Neuronal stem cell (in vitro differentiated cells): ENCODE measurements around the gene CT47A1.

ENCODE experiments used
- DNase-seq: peaks from one replicate; pipeline ENCODE4 v3.0.0-alpha.2; 2013; ENCODE audit warnings: low spot score
- H2AFZ ChIP-seq: one replicate; pipeline ENCODE4 v1.6.1; 2013; ENCODE audit warnings: mild to moderate bottlenecking, low read length, inconsistent platforms
- H2AK5ac ChIP-seq: 2 replicates; pipeline ENCODE4 v1.6.1; 2013; ENCODE audit warnings: low read depth, mild to moderate bottlenecking, inconsistent platforms, low read length, moderate library complexity, mixed read lengths
- H2BK120ac ChIP-seq: 2 replicates; pipeline ENCODE4 v1.6.1; 2013; ENCODE audit warnings: low read depth, mild to moderate bottlenecking, inconsistent platforms, low read length, moderate library complexity, mixed read lengths
- H2BK12ac ChIP-seq: one replicate; pipeline ENCODE4 v1.6.1; 2013; ENCODE audit warnings: low read length, inconsistent platforms
- H2BK15ac ChIP-seq: 2 replicates; pipeline ENCODE4 v1.6.1; 2013; ENCODE audit warnings: mild to moderate bottlenecking, low read length, inconsistent platforms, mixed read lengths
- H2BK5ac ChIP-seq: one replicate; pipeline ENCODE4 v1.6.1; 2013; ENCODE audit warnings: inconsistent platforms, mild to moderate bottlenecking, low read length, moderate library complexity
- H3K14ac ChIP-seq: one replicate; pipeline ENCODE4 v1.6.1; 2013; ENCODE audit warnings: low read length, inconsistent platforms
- H3K18ac ChIP-seq: 2 replicates; pipeline ENCODE4 v1.6.1; 2013; ENCODE audit warnings: low read length, inconsistent platforms
- H3K23ac ChIP-seq: 2 replicates; pipeline ENCODE4 v1.6.1; 2013; ENCODE audit warnings: low read depth, mild to moderate bottlenecking, mixed read lengths, low read length, inconsistent platforms; ENCODE audit not compliant: poor library complexity
- H3K27ac ChIP-seq: replicated peaks from 3 replicates; pipeline ENCODE4 v1.5.1; 2013; ENCODE audit warnings: low read length, inconsistent platforms
- H3K27me3 ChIP-seq, 3 experiments: 2 replicates each; pipeline ENCODE4 v1.6.1; 2013; ENCODE audit warnings: low read length in 3 of 3, mild to moderate bottlenecking in 2 of 3, inconsistent platforms in 1 of 3, low read depth in 1 of 3, mixed read lengths in 1 of 3, moderate library complexity in 1 of 3; ENCODE audit not compliant: control insufficient read depth in 3 of 3, insufficient read depth in 3 of 3
- H3K36me3 ChIP-seq, 2 donors: replicated peaks in 1 of 2; 2 replicates each; pipeline ENCODE4 v1.6.1; 2013; ENCODE audit warnings: low read length in 2 of 2; ENCODE audit not compliant: control insufficient read depth in 2 of 2, insufficient read depth in 2 of 2
- H3K4ac ChIP-seq: 2 replicates; pipeline ENCODE4 v1.6.1; 2013; ENCODE audit warnings: inconsistent platforms, mild to moderate bottlenecking, low read length, moderate library complexity
- H3K4me1 ChIP-seq, 2 donors: 1 replicate in 1 of 2; 2 replicates in 1 of 2; pipeline ENCODE4 v1.6.1; 2013; ENCODE audit warnings: low read length in 2 of 2, low read depth in 1 of 2; ENCODE audit not compliant: control insufficient read depth in 2 of 2, insufficient read depth in 1 of 2
- H3K4me2 ChIP-seq: one replicate; pipeline ENCODE4 v1.6.1; 2013; ENCODE audit warnings: mild to moderate bottlenecking, low read length, inconsistent platforms; ENCODE audit not compliant: insufficient read depth, poor library complexity, severe bottlenecking
- H3K4me3 ChIP-seq, 2 donors: 2 replicates each; pipeline ENCODE4 v1.5.1; 2013; ENCODE audit warnings: low read length in 2 of 2, mild to moderate bottlenecking in 2 of 2, inconsistent platforms in 1 of 2, moderate library complexity in 1 of 2
- H3K79me1 ChIP-seq: one replicate; pipeline ENCODE4 v1.6.1; 2013; ENCODE audit warnings: low read depth, mild to moderate bottlenecking, inconsistent platforms, low read length, moderate library complexity
- H3K9ac ChIP-seq: one replicate; pipeline ENCODE4 v1.6.1; 2013; ENCODE audit warnings: mild to moderate bottlenecking, low read depth, low read length, inconsistent platforms; ENCODE audit not compliant: poor library complexity
- H3K9me3 ChIP-seq, 2 donors: replicated peaks in 1 of 2; 2 replicates each; pipeline versions ENCODE3 to v1.6.1; 2013; ENCODE audit warnings: low read length in 2 of 2, mild to moderate bottlenecking in 2 of 2, inconsistent platforms in 1 of 2, low read depth in 1 of 2, mixed read lengths in 1 of 2, moderate library complexity in 1 of 2; ENCODE audit not compliant: control insufficient read depth in 2 of 2, insufficient read depth in 1 of 2
- H4K8ac ChIP-seq: one replicate; pipeline ENCODE4 v1.6.1; 2013; ENCODE audit warnings: low read depth, mild to moderate bottlenecking, inconsistent platforms, low read length, moderate library complexity
- H4K91ac ChIP-seq: one replicate; pipeline ENCODE4 v1.6.1; 2013; ENCODE audit warnings: low read length, low read depth, mild to moderate bottlenecking, inconsistent platforms; ENCODE audit not compliant: poor library complexity
- WGBS, 2 donors: extraction: QIAGEN DNeasy Blood & Tissue Kit; methylation state at CpG; one replicate each; pipeline ENCODE4 v1.1.7; 2013; ENCODE audit warnings: missing lambda C conversion rate in 2 of 2, mixed read lengths in 1 of 2; ENCODE audit not compliant: insufficient read length in 2 of 2, insufficient replicate concordance in 1 of 2; ENCODE audit errors: extremely low coverage in 2 of 2; 5-methylcytosine and 5-hydroxymethylcytosine counted together

The CT47A1 gene

DNA sequence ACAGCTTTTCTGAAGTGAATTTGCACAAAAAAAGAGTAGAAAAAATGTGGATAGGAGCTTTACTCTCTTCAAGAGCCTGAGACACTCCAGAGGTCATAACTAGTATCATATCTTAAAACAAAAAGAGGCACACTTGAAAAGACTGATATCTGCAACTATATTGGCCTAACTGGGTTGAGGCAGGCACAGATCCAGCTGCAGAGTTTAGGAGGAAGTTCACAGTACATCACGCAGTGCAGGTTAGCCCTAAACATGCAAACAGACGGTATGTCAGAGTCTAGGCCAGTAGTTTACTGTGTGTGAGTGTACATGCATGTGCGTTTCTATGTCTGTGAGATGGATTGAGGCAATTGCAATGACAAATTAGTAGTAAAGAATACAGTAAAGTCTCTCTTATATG lies 24.2 kb upstream of the CT47A1 start:
- H3K27ac ChIP-seq, result no peak overlapping the region
- no peaks in the 10 kb centered on the region for H3K27me3 ChIP-seq
- H2BK12ac ChIP-seq, result no peak overlapping the region
- H3K18ac ChIP-seq, result no peak overlapping the region
- H2AK5ac ChIP-seq, result no peak overlapping the region
- no peak overlapping the region for H3K14ac ChIP-seq
- no peak overlapping the region for H2AFZ ChIP-seq
- H3K79me1 ChIP-seq, result no peaks in the 10 kb centered on the region
- no peaks in the 10 kb centered on the region for H3K9me3 ChIP-seq
- H3K4ac ChIP-seq, result no peak overlapping the region
- H3K4me1 ChIP-seq, result no peaks in the 10 kb centered on the region
- H2BK5ac ChIP-seq, result no peak overlapping the region
- no peak overlapping the region for H3K4me2 ChIP-seq
- no peak overlapping the region for H3K4me3 ChIP-seq
- no CpG with 5 or more reads among the region's 3 CpGs for WGBS, 2 donors
- H3K23ac ChIP-seq, result no peak overlapping the region
- H4K8ac ChIP-seq, result no peak overlapping the region
- no peak overlapping the region for H2BK120ac ChIP-seq
- no peaks in the 10 kb centered on the region for H3K36me3 ChIP-seq
- no peak overlapping the region for H3K9ac ChIP-seq
- no peak for DNase-seq
- H4K91ac ChIP-seq, result no peak overlapping the region
- no peak overlapping the region for H2BK15ac ChIP-seq

DNA sequence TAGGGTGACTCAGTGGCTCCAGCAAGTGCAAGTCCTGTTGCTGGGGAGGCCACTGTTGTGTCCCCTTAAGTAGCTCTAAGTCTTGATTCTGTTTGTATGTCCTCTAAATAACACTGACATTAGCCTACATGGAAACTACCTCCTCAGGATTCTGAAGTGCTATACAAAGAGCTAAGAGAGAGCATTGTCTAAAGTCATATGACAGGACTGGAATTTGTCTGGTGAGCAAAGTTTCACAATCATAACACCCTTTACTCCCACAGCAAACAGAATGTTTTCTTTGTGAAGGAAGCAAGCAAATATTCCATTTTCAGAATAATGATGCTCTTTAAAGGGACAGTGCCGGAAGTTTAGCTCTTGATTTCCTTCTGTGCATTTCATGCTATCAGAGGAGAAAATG lies 23.4 kb upstream of the CT47A1 start:
- Histone ChIP-seq H2AK5ac (no peak overlapping the region), H3K79me1 (no peaks in the 10 kb centered on the region), H3K27ac (no peak overlapping the region), H3K14ac (no peak overlapping the region), H2BK12ac (no peak overlapping the region), H2BK120ac (no peak overlapping the region), H3K4me3 (no peak overlapping the region), H3K4me2 (no peak overlapping the region), H3K27me3 (no peaks in the 10 kb centered on the region), H2BK15ac (no peak overlapping the region), H3K9me3 (no peaks in the 10 kb centered on the region), H3K36me3 (no peaks in the 10 kb centered on the region), H2BK5ac (no peak overlapping the region), H4K8ac (no peak overlapping the region), H3K4me1 (no peaks in the 10 kb centered on the region), H2AFZ (no peak overlapping the region), H3K23ac (no peak overlapping the region), H3K18ac (no peak overlapping the region), H3K4ac (no peak overlapping the region), H4K91ac (no peak overlapping the region), H3K9ac (no peak overlapping the region)
- no peak for DNase-seq
- WGBS, 2 donors, result no CpG with 5 or more reads among the region's 1 CpG

DNA sequence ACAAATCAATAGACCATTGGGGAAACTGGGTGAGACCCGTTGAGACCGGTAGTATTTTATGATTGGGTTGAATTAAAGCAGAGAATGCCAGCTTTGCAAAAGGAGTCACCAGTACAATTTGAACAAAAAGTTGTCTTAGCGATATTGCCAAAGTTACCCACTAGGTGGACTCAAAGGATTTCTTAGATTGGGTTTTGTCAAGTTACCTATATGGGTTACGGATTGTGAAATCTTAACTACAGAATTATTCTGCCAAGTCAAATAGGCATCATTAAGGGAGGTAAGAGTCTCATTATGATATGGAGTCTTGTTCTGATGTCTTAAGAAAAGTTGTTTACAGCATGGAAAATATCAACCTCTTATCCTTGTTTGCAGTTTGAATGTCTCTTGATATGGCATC lies 15.0 kb upstream of the CT47A1 start:
- H2BK5ac ChIP-seq, result no peak overlapping the region
- H3K14ac ChIP-seq, result no peak overlapping the region
- no peak overlapping the region for H2BK12ac ChIP-seq
- H3K9ac ChIP-seq, result no peak overlapping the region
- no peaks in the 10 kb centered on the region for H3K4me1 ChIP-seq
- H3K36me3 ChIP-seq, result no peaks in the 10 kb centered on the region
- no peak overlapping the region for H3K4me3 ChIP-seq
- H2BK15ac ChIP-seq, result no peak overlapping the region
- no peak overlapping the region for H2AFZ ChIP-seq
- no peak overlapping the region for H2AK5ac ChIP-seq
- H3K4ac ChIP-seq, result no peak overlapping the region
- H3K18ac ChIP-seq, result no peak overlapping the region
- no peak for DNase-seq
- no peaks in the 10 kb centered on the region for H3K79me1 ChIP-seq
- H3K4me2 ChIP-seq, result no peak overlapping the region
- H4K8ac ChIP-seq, result no peak overlapping the region
- no peak overlapping the region for H3K27ac ChIP-seq
- H3K27me3 ChIP-seq, result no peaks in the 10 kb centered on the region
- H2BK120ac ChIP-seq, result no peak overlapping the region
- no CpG with 5 or more reads among the region's 4 CpGs for WGBS, 2 donors
- H3K23ac ChIP-seq, result no peak overlapping the region
- H4K91ac ChIP-seq, result no peak overlapping the region
- H3K9me3 ChIP-seq, result no peaks in the 10 kb centered on the region

- no peaks in the 10 kb centered on the region for H3K36me3 ChIP-seq
- H3K9ac ChIP-seq, result no peak overlapping the region
- H2BK5ac ChIP-seq, result no peak overlapping the region
- no peaks in the 10 kb centered on the region for H3K4me1 ChIP-seq
- H3K4ac ChIP-seq, result no peak overlapping the region
- DNase-seq, result no peak
- H3K14ac ChIP-seq, result no peak overlapping the region
- H2AFZ ChIP-seq, result no peak overlapping the region
- no peak overlapping the region for H2AK5ac ChIP-seq
- H2BK12ac ChIP-seq, result no peak overlapping the region
- no peak overlapping the region for H3K18ac ChIP-seq
- no peak overlapping the region for H3K23ac ChIP-seq
- no peaks in the 10 kb centered on the region for H3K9me3 ChIP-seq
- no peak overlapping the region for H3K4me2 ChIP-seq
- H2BK15ac ChIP-seq, result no peak overlapping the region
- no peak overlapping the region for H3K27ac ChIP-seq
- H2BK120ac ChIP-seq, result no peak overlapping the region
- no peak overlapping the region for H4K8ac ChIP-seq
- WGBS, 2 donors, result no CpG with 5 or more reads among the region's 3 CpGs
- H3K79me1 ChIP-seq, result no peaks in the 10 kb centered on the region
- no peak overlapping the region for H4K91ac ChIP-seq
- H3K27me3 ChIP-seq, result no peaks in the 10 kb centered on the region
- H3K4me3 ChIP-seq, result no peak overlapping the region
Observed at GRCh38 chrX:120999413-120999812, 13.9 kb upstream of the CT47A1 start.
